HCT116 (cell line): ENCODE results near the gene FMN2. TPM values are rescaled to one million over a fixed set of nuclear protein-coding genes. Genes with fewer than 3 reads are reported as not detected.

ENCODE experiments used
- ATAC-seq: fragments of 200-7000 bp; cut with Tn5 transposase; 2 replicates; pipeline ENCODE4 v1.9.1; 2020; ENCODE audit warnings: mild to moderate bottlenecking, moderate library complexity
- BruUV-seq: library from RNA; stranded (reverse); fragments of 400-500 nt; replicated peaks from 2 replicates; lab custom pipeline; 2021; lab: Mats Ljungman, UMichigan
- CTCF ChIA-PET: fragments of 300-600 bp; sonication (Branson Sonifier 250); formaldehyde crosslinking; loops from one replicate; lab custom pipeline; 2021; ENCODE audit warnings: antibody characterized with exemption; lab: Charles Lee
- POLR2A ChIA-PET: fragments of 300-600, 350-600 bp; sonication (Branson Sonifier 250); formaldehyde crosslinking; loops from one replicate; lab custom pipeline; 2021; ENCODE audit warnings: antibody characterized with exemption; lab: Charles Lee
- RAD21 ChIA-PET, 2 experiments: fragments of 300-600 bp; sonication (Branson Sonifier 250); formaldehyde crosslinking; loops; one replicate each; lab custom pipeline; 2023; ENCODE audit warnings: low total read pairs in 2 of 2; ENCODE audit not compliant: uncharacterized antibody in 2 of 2, unreplicated experiment in 2 of 2, low non-redundant PET in 1 of 2; lab: Charles Lee
- DNase-seq: peaks from one replicate; pipeline ENCODE4 v3.0.0-alpha.2; 2010; ENCODE audit warnings: low read depth, low spot score
- H2AFZ ChIP-seq: fragments of 200-600 bp; shearing (Covaris generic), sonication (generic); 2 replicates; pipeline ENCODE4 v1.6.1; 2017; ENCODE audit warnings: low read depth, mixed run types, mixed read lengths, antibody characterized with exemption, low read length; ENCODE audit not compliant: poor library complexity, severe bottlenecking
- H3K27ac ChIP-seq: 2 replicates; pipeline ENCODE4 v1.5.1; 2012; ENCODE audit warnings: low read depth, low read length
- H3K27me3 ChIP-seq: fragments of 200-600 bp; sonication (generic); 2 replicates; pipeline ENCODE4 v1.6.1; 2016; ENCODE audit warnings: mixed run types, low read length, mixed read lengths; ENCODE audit not compliant: insufficient read depth
- H3K36me3 ChIP-seq, 2 experiments: fragments of 200-500 bp in 1 of 2; fragments of 200-600 bp in 1 of 2; sonication (Bioruptor generic) in 1 of 2; sonication (generic) in 1 of 2; 2 replicates each; pipeline versions ENCODE4 v1.5.1 to v1.6.1; 2014 to 2016; ENCODE audit warnings: low read length in 2 of 2, inconsistent platforms in 1 of 2, mixed read lengths in 1 of 2, mixed run types in 1 of 2; ENCODE audit not compliant: insufficient read depth in 2 of 2, control insufficient read depth in 1 of 2
- H3K4me1 ChIP-seq, 2 experiments: fragments of 200-600 bp in 1 of 2; sonication (generic) in 1 of 2; 2 replicates each; pipeline versions ENCODE4 v1.5.1 to v1.6.1; 2012 to 2017; ENCODE audit warnings: low read length in 2 of 2, inconsistent platforms in 1 of 2, mild to moderate bottlenecking in 1 of 2, mixed read lengths in 1 of 2, mixed run types in 1 of 2, moderate library complexity in 1 of 2; ENCODE audit not compliant: insufficient read depth in 2 of 2, control insufficient read depth in 1 of 2
- H3K4me2 ChIP-seq: fragments of 200-600 bp; sonication (generic); 2 replicates; pipeline ENCODE4 v1.6.1; 2017; ENCODE audit warnings: mixed run types, low read length, mixed read lengths
- H3K4me3 ChIP-seq, 2 experiments: fragments of 200-600 bp in 1 of 2; sonication (generic) in 1 of 2; replicated peaks in 1 of 2; 2 replicates each; pipeline ENCODE4 v1.5.1; 2011 to 2016; ENCODE audit warnings: low read length in 2 of 2, control low read depth in 1 of 2, low read depth in 1 of 2, mild to moderate bottlenecking in 1 of 2, mixed read lengths in 1 of 2, mixed run types in 1 of 2
- H3K79me2 ChIP-seq: fragments of 200-600 bp; sonication (generic); 2 replicates; pipeline ENCODE4 v1.6.1; 2017; ENCODE audit warnings: mild to moderate bottlenecking, mixed run types, low read length, moderate library complexity, mixed read lengths; ENCODE audit not compliant: insufficient read depth
- H3K9ac ChIP-seq: fragments of 200-600 bp; sonication (generic); 2 replicates; pipeline ENCODE4 v1.6.1; 2016; ENCODE audit warnings: low read length, mixed read lengths
- H3K9me2 ChIP-seq: fragments of 200-600 bp; sonication (generic), shearing (Covaris generic); 2 replicates; pipeline ENCODE4 v1.6.1; 2017; ENCODE audit warnings: mixed run types, mild to moderate bottlenecking, moderate library complexity; ENCODE audit not compliant: insufficient read depth
- H3K9me3 ChIP-seq, 2 experiments: fragments of 200-500 bp in 1 of 2; fragments of 200-600 bp in 1 of 2; sonication (Bioruptor generic) in 1 of 2; sonication (generic) in 1 of 2; 2 replicates each; pipeline ENCODE4 v1.6.1; 2014 to 2017; ENCODE audit warnings: low read length in 2 of 2, mixed read lengths in 2 of 2, inconsistent platforms in 1 of 2, low read depth in 1 of 2, mild to moderate bottlenecking in 1 of 2, mixed run types in 1 of 2, moderate library complexity in 1 of 2; ENCODE audit not compliant: control insufficient read depth in 1 of 2, insufficient read depth in 1 of 2
- H4K20me1 ChIP-seq: fragments of 200-600 bp; sonication (generic), shearing (Covaris generic); 2 replicates; pipeline ENCODE4 v1.6.1; 2017; ENCODE audit warnings: mixed run types, mild to moderate bottlenecking, moderate library complexity; ENCODE audit not compliant: insufficient read depth
- ATF3 ChIP-seq: IDR thresholded peaks from 2 replicates; pipeline ENCODE4 v1.6.1; 2012
- CBX3 ChIP-seq: IDR thresholded peaks from 2 replicates; pipeline ENCODE4 v1.6.1; 2012; ENCODE audit warnings: low read depth
- CEBPB ChIP-seq: IDR thresholded peaks from 2 replicates; pipeline ENCODE4 v1.6.1; 2012; ENCODE audit warnings: low read depth
- ELF1 ChIP-seq: IDR thresholded peaks from 2 replicates; pipeline ENCODE4 v1.6.1; 2012; ENCODE audit warnings: low read depth, borderline replicate concordance
- EZH2 ChIP-seq: fragments of 200-600 bp; sonication (generic); IDR thresholded peaks from 2 replicates; pipeline ENCODE4 v1.6.1; 2017; ENCODE audit warnings: antibody characterized with exemption, mixed run types
- EZH2phosphoT487 ChIP-seq: fragments of 200-600 bp; IDR thresholded peaks from 2 replicates; pipeline ENCODE4 v1.6.1; 2018; ENCODE audit warnings: antibody characterized with exemption, borderline replicate concordance
- FOSL1 ChIP-seq: IDR thresholded peaks from 2 replicates; pipeline ENCODE4 v1.6.1; 2012; ENCODE audit warnings: low read depth
- JUND ChIP-seq: IDR thresholded peaks from 2 replicates; pipeline ENCODE4 v1.6.1; 2012
- MAX ChIP-seq: IDR thresholded peaks from 2 replicates; pipeline ENCODE4 v1.6.1; 2012
- POLR2A ChIP-seq: IDR thresholded peaks from 2 replicates; pipeline ENCODE4 v1.7.0; 2011; ENCODE audit warnings: borderline replicate concordance; ENCODE audit not compliant: insufficient read depth, insufficient read length; ENCODE audit errors: extremely low read depth
- POLR2AphosphoS5 ChIP-seq: IDR thresholded peaks from 2 replicates; pipeline ENCODE4 v1.6.1; 2011; ENCODE audit warnings: mild to moderate bottlenecking, low read depth, low read length, moderate library complexity
- REST ChIP-seq: IDR thresholded peaks from 2 replicates; pipeline ENCODE4 v1.6.1; 2012; ENCODE audit warnings: low read depth
- SIN3A ChIP-seq: IDR thresholded peaks from 2 replicates; pipeline ENCODE4 v1.6.1; 2012; ENCODE audit warnings: low read depth
- SP1 ChIP-seq: IDR thresholded peaks from 2 replicates; pipeline ENCODE4 v1.6.1; 2012; ENCODE audit warnings: low read depth
- SRF ChIP-seq: IDR thresholded peaks from 2 replicates; pipeline ENCODE4 v1.6.1; 2012; ENCODE audit warnings: low read depth
- TCF7L2 ChIP-seq: IDR thresholded peaks from 2 replicates; pipeline ENCODE4 v1.7.0; 2011; ENCODE audit warnings: borderline replicate concordance, inconsistent platforms; ENCODE audit not compliant: insufficient read depth, insufficient read length; ENCODE audit errors: extremely low read depth
- ZFX ChIP-seq: fragments of 450-650 bp; IDR thresholded peaks from 2 replicates; pipeline ENCODE4 v1.6.1; 2017
- ZNF274 ChIP-seq: fragments of 200-500 bp; sonication (Bioruptor generic); IDR thresholded peaks from 2 replicates; pipeline ENCODE4 v1.6.1; 2014; ENCODE audit warnings: mild to moderate bottlenecking, low read depth, low read length, inconsistent platforms
- intact Hi-C: fragments of 100-400 bp; cut with micrococcal nuclease; formaldehyde crosslinking; loops from 2 replicates; pipeline ENCODE4 v1.10.0; 2022
- total RNA-seq: library from RNA; stranded (reverse); gene quantifications from one replicate; pipeline ENCODE4 v1.2.1, GENCODE V29; 2021; ENCODE audit not compliant: unreplicated experiment

Gene FMN2
- total RNA-seq, 1 experiment from 2014 or later = not detected

- H3K27ac ChIP-seq = no peak overlapping the region
- no peaks in the 10 kb centered on the region for H3K27me3 ChIP-seq
- BruUV-seq = no TSS peak
- H3K36me3 ChIP-seq = no peaks in the 10 kb centered on the region
- ChIA-PET POLR2A (no interaction called here), CTCF (no interaction called here), RAD21 (no interaction called here)
- H2AFZ ChIP-seq = no peak overlapping the region
- TF ChIP-seq ATF3 (no peak), CEBPB (no peak), CBX3 (no peak), JUND (no peak)
- H3K9me3 ChIP-seq = peaks cover 6% of the 10 kb centered on the region in 2 experiments; a peak in 2 of 4 replicates
- H3K4me2 ChIP-seq = no peak overlapping the region
- no peaks in the 10 kb centered on the region for H3K4me1 ChIP-seq
- no peak for DNase-seq
- intact Hi-C loops = no loop called here
- H3K9ac ChIP-seq = no peak overlapping the region
- no peaks in the 10 kb centered on the region for H3K9me2 ChIP-seq
- no peaks in the 10 kb centered on the region for H4K20me1 ChIP-seq
- no peaks in the 10 kb centered on the region for H3K79me2 ChIP-seq
- no peak for ATAC-seq
- no peak overlapping the region for H3K4me3 ChIP-seq
Measured at GRCh38 chr1:240074908-240075307, 16.8 kb upstream of the FMN2 start.

- Histone ChIP-seq H3K79me2 (no peaks in the 10 kb centered on the region), H3K9ac (no peak overlapping the region), H3K9me2 (no peaks in the 10 kb centered on the region), H3K9me3 (peaks cover 5 to 7% of the 10 kb centered on the region in 2 experiments; a peak in 1 of 4 replicates), H2AFZ (no peak overlapping the region), H3K36me3 (no peaks in the 10 kb centered on the region), H3K4me2 (no peak overlapping the region), H3K27me3 (no peaks in the 10 kb centered on the region), H3K4me1 (no peaks in the 10 kb centered on the region), H3K27ac (no peak overlapping the region), H3K4me3 (no peak overlapping the region), H4K20me1 (no peaks in the 10 kb centered on the region)
- TF ChIP-seq ELF1 (no peak), ZFX (no peak), EZH2 (no peak), JUND (no peak), POLR2A (no peak), TCF7L2 (no peak), POLR2AphosphoS5 (no peak), SIN3A (no peak), REST (no peak), ZNF274 (no peak), CBX3 (no peak), SP1 (no peak), EZH2phosphoT487 (no peak), CEBPB (no peak), SRF (no peak), MAX (no peak), FOSL1 (no peak)
- ChIA-PET POLR2A (no interaction called here), RAD21 (no interaction called here), CTCF (no interaction called here)
- no peak for DNase-seq
- no peak for ATAC-seq
- intact Hi-C loops = no loop called here
- BruUV-seq = no TSS peak
Measured at GRCh38 chr1:240084337-240084736, 7.3 kb upstream of the FMN2 start.
